GM19463 (cell line): ENCODE results near the gene SPOP.
"Not testable (repeated sequence)": the region's sequence is repeated elsewhere in the genome, so short reads cannot be mapped to it uniquely, and the experiment has no call there.

Experiments used
- ATAC-seq: cut with Tn5 transposase; IDR thresholded peaks from one replicate; pipeline ENCODE4 v1.9.1; 2021; ENCODE audit warnings: mild to moderate bottlenecking, moderate library complexity; ENCODE audit not compliant: unreplicated experiment

The SPOP gene

DNA sequence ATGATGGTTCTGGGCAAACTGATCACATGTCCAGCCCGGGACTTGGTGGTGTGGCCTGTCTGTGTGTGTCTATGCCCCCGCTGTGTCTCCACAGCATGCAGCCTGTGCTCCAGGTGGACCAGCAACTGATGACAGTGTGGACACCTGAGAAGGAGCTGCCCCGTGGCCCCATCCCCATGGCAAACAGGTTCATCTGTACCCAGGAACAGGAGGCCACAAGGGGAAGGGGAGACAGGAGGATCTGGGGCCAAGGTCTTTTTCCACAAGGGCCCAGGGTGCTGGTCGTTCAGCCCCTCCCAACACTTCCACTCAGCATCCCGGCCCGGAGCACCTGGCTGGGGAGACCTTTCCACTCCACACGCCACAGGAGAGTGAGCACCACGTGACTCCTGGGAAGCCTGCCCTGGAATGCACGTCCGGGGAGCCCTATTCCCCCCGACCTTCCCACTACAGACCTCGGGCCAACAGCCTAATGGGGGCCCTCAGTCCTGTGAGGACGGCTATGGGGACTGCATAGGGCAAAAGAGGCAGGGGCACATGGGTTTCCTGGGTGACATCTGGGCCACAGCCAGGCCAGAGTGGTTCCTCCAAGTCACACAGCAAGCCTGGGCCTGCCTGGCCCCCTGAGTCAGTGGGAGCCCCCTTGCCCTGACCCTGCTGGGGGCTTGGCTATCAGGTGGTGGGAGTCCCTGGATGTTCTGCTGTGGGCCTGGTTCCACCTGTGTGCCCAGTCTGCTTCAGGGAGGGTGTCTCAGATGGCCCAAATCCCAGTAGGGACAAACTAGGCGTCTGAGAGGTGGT is 123.0 kb downstream of the SPOP start:
- no peak for ATAC-seq

DNA sequence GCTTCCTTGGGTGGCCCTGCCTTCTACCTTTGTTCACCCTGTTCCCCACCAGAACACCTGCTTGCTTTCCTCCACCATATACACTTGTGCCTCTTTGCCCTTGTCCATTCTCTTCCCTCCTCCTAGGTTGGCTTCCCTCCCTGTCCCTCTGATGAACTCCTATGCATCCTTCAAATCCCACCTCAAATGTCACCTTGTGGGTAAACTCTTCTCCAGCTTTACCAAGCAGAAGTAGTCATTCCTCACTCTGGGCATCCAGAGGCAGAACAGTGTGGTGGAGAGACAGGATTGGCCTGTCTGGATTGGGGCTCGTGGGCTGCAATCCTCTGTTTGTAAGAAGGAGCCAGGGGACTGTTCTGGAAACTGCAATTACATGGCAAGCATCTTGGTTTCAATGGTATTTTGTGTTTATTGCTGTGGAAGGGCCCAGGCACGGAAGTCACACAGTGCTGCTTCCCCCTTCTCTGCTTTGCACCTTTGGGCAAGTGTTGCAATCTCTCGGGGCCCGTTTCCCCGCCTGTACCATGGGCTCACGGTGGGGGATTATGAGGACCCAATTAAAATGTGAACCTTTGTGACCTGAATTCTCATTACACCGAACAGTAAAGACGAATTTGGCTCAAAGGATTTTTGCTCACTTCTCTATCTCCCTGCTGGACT is 124.1 kb downstream of the SPOP start:
- ATAC-seq, result no peak

DNA sequence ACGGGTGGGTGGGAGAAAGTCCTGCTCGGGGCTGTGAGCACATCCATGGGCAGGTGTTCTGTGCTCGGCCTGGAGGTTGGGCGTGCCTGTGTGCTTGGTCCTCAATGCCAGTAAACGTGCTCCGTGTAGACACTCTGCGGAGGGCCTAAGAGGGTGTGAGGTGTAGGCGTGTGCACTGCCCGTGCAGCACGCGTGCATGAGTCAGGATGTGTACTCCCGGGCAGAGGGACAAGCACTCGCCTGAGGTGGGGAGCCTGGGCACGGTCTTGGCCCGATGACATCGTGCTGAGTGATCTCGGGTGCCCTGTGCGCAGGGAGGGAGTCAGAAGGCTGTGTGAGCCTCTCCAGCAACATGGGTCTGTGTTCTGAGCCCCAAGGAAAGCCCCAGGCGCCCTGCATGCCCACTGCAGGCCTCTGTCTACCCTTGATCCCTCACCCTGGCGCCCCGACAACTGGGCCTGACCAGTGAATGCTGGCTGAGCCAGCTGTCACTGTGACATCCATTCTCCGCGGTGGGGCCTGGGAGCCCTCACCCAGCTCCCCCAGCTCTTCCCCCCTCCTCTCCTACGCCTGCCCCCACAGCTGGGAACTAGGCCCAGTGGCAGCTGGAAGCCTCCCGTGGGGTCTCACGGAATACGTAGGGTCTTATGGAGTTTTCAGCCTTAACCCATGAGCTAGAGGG is 125.7 kb downstream of the SPOP start:
- ATAC-seq, result no peak

DNA sequence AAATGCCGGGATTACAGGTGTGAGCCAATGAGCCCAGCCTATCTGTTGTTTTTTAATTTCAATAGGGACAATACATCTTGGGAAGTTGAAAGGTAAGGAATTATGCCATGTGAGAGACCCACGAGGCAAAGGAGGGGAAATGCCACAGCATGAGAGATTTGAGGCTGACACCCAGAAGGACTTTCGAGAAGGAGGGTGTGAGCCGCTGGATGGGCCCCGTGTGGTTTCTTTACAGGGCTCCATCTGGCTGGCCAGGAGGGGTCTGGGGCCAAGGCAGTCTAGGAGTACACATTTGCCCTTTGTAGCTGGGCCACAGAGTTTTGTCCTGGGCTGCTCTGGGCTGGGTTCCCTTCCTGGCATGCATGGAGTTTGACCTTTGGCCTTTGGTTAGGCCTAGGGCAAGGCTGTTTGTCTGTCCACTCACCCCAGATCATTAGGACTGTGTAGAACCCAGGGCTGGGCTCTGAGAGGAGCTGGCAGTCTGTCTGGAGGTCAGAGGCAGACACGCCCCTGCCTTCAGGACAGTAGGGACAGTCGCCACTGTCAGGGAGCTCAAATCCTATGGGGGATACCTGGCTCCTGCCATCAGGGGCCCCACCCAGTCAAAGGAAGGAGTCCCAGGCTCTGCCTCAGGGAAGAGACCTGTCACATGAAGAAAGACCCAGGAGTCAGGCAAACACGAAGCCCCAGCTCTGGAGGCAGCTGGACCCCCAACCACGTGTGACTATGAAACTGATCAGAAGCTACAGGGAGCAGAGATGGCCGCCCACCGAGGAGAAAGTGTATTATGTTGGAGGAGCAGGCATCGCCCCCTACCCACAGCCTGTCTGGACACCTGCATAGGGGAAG is 126.5 kb downstream of the SPOP start:
- no peak for ATAC-seq

GRCh38 chr17:49550764-49551163 is 127.1 kb downstream of the SPOP start:
- not testable (repeated sequence) for ATAC-seq

GRCh38 chr17:49549691-49550678 is 127.9 kb downstream of the SPOP start:
- no peak for ATAC-seq

DNA sequence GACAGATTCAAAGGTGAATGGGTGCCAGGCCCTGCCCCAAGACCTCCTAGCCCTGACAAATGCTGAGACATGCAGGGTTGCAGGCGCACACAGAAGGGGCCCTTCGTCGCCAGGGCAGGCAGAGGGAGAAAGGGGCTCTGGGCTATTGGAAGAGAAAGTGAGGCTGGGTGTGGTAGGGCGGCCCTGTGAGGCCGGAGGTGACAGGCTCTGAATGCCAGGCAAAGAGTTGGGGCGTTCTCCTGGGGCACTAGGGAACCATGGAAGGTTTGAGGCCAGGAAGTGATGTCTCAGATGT is 128.6 kb downstream of the SPOP start:
- no peak for ATAC-seq
